Measurements from ENCODE around the gene NEK8. TPM values are rescaled to one million over a fixed set of nuclear protein-coding genes. Genes with fewer than 3 reads are reported as not detected.

NEK8 gene
- total and polyA plus RNA-seq, 2 of the 8 experiments (the other 6 are each of a cell fraction or from before 2014, with no cell fraction given) = 14.9 to 23.3 TPM

DNA sequence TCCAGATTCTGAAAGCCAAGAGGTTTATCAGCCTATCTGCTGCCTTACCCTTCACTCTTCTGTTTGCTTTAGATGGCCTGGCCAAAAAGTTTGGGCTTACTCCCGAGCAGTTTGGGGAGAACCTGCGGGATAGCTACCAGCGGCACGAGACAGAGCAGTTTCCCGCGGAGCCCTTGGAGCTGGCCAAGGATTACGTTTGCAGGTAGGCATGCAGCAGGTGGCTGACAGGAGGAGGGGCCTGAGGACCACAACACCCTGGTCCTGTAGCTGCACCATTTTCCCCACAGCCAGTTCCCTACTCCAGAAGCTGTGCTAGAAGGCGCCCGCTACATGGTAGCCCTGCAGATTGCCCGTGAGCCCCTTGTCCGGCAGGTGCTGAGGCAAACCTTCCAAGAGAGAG, 45.9 kb upstream of the NEK8 start:
- no peak overlapping the region for H4K5ac ChIP-seq (ENCODE audit: insufficient read length, low read depth, low read length)
- H3K79me2 ChIP-seq (ENCODE audit: control insufficient read depth in 1 of 2, insufficient read depth in 2 of 2, low read length in 2 of 2) = no peaks in the 10 kb centered on the region
- no peak overlapping the region for H3K4ac ChIP-seq (replicated peaks; ENCODE audit: insufficient read length, low read depth, low read length)
- no peak overlapping the region for H3K18ac ChIP-seq (ENCODE audit: extremely low read depth, low read length)
- no peaks in the 10 kb centered on the region for H3K9me3 ChIP-seq (ENCODE audit: insufficient read depth in 2 of 2, low read depth in 1 of 2, low read length in 1 of 2)
- no peak overlapping the region for H4K8ac ChIP-seq (ENCODE audit: extremely low read depth, insufficient read depth, low read length)
- H4K91ac ChIP-seq (replicated peaks; ENCODE audit: insufficient read length, low read length) = no peak overlapping the region
- no peak overlapping the region for H3K4me2 ChIP-seq (ENCODE audit: insufficient read depth in 1 of 2, low read depth in 2 of 2, low read length in 2 of 2)
- no peak overlapping the region for H2AFZ ChIP-seq (ENCODE audit: low read length)
- no peak overlapping the region for H3K27ac ChIP-seq (ENCODE audit: low read depth, low read length)
- no peak overlapping the region for H2BK20ac ChIP-seq (ENCODE audit: low read length)
- no peak overlapping the region for H2BK15ac ChIP-seq (ENCODE audit: low read length)
- H2BK120ac ChIP-seq (replicated peaks; ENCODE audit: low read depth, low read length) = no peak overlapping the region
- H3K56ac ChIP-seq (replicated peaks; ENCODE audit: insufficient read length, low read depth, low read length) = no peak overlapping the region
- no peak for DNase-seq (ENCODE audit: low read depth in 1 of 2, low spot score in 2 of 2)
- CTCF ChIA-PET (ENCODE audit: partially characterized antibody) = interaction anchor here (0.7 to 1.4 kb wide), 3 partner anchors 12 to 78 kb away, joined by 3 to 4 read pairs (median 3); no protein-coding TSS in a partner anchor
- TF ChIP-seq GTF2F1 (IDR thresholded peaks at IDR 0.05; ENCODE audit: borderline replicate concordance, low read depth, low read length) (no peak), TAF1 (IDR thresholded peaks at IDR 0.05; ENCODE audit: low read depth, low read length) (no peak), ZNF274 (IDR thresholded peaks at IDR 0.05; ENCODE audit: borderline replicate concordance, extremely low read depth, low read length) (no peak), SP4 (IDR thresholded peaks at IDR 0.05; ENCODE audit: low read length) (no peak), CTBP2 (IDR thresholded peaks at IDR 0.05; ENCODE audit: borderline replicate concordance, insufficient read depth, insufficient read length, low read length) (no peak), TCF12 (IDR thresholded peaks at IDR 0.05; ENCODE audit: low read depth, low read length) (no peak)
- H2BK12ac ChIP-seq (ENCODE audit: low read depth, low read length) = no peak overlapping the region
- FAIRE-seq = no peak
- no peaks in the 10 kb centered on the region for H3K27me3 ChIP-seq (replicated peaks in 1 of 4; ENCODE audit: control insufficient read depth in 3 of 4, extremely low read depth in 1 of 4, insufficient read depth in 3 of 4, low read length in 3 of 4)
- no peaks in the 10 kb centered on the region for H3K23me2 ChIP-seq (ENCODE audit: low read depth, low read length)
- H3K23ac ChIP-seq (ENCODE audit: insufficient read length) = no peak overlapping the region
- no peaks in the 10 kb centered on the region for H3K4me1 ChIP-seq (replicated peaks in 1 of 4; ENCODE audit: control insufficient read depth in 3 of 4, insufficient read depth in 4 of 4, low read length in 3 of 4)
- no peak overlapping the region for H2AK5ac ChIP-seq (ENCODE audit: low read depth, low read length)
- H3K79me1 ChIP-seq (ENCODE audit: low read depth, low read length) = no peaks in the 10 kb centered on the region
- H3K14ac ChIP-seq (ENCODE audit: insufficient read length) = no peak overlapping the region
- H4K20me1 ChIP-seq (replicated peaks in 1 of 2; ENCODE audit: control insufficient read depth in 1 of 2, insufficient read depth in 2 of 2, low read length in 2 of 2) = peaks cover 0 to 9% of the 10 kb centered on the region in 2 experiments
- no peak overlapping the region for H3K4me3 ChIP-seq (ENCODE audit: extremely low read depth in 1 of 4, insufficient read depth in 2 of 4, low read depth in 3 of 4, low read length in 4 of 4)
- POLR2A ChIA-PET (ENCODE audit: partially characterized antibody) = interaction anchor here (0.7 to 3.9 kb wide), 10 partner anchors 11 to 105 kb away, joined by 3 to 16 read pairs (median 5); no protein-coding TSS in a partner anchor
- H3K36me3 ChIP-seq (ENCODE audit: control insufficient read depth in 2 of 4, insufficient read depth in 4 of 4, low read length in 3 of 4) = peaks cover 49 to 92% (median 81%) of the 10 kb centered on the region in 4 experiments
- H3K9ac ChIP-seq (replicated peaks in 1 of 4; ENCODE audit: extremely low read depth in 1 of 4, low read depth in 3 of 4, low read length in 3 of 4) = no peak overlapping the region
- H2BK5ac ChIP-seq (ENCODE audit: low read depth, low read length) = no peak overlapping the region
- WGBS, 2 experiments (ENCODE audit: extremely low coverage in 1 of 2, insufficient coverage in 1 of 2, insufficient read length in 1 of 2, insufficient replicate concordance in 2 of 2, low coverage in 1 of 2, low lambda C conversion rate in 2 of 2, missing lambda C conversion rate in 1 of 2) = 96% methylated on average over 11 of the region's 11 CpGs; no CpG with 5 or more reads in 1 of the 2 experiments
